GM10266 (cell line): Measurements from ENCODE around the gene TMED5.

ENCODE experiments used
- DNase-seq: peaks from one replicate; pipeline ENCODE4 v3.0.0; 2012; ENCODE audit errors: extremely low spot score
- CTCF ChIP-seq: IDR thresholded peaks from 2 replicates; pipeline ENCODE4 v1.5.1; 2012; ENCODE audit warnings: mild to moderate bottlenecking, low read depth; ENCODE audit not compliant: control insufficient read depth, insufficient read depth; ENCODE audit errors: missing control alignments

TMED5 gene

DNA sequence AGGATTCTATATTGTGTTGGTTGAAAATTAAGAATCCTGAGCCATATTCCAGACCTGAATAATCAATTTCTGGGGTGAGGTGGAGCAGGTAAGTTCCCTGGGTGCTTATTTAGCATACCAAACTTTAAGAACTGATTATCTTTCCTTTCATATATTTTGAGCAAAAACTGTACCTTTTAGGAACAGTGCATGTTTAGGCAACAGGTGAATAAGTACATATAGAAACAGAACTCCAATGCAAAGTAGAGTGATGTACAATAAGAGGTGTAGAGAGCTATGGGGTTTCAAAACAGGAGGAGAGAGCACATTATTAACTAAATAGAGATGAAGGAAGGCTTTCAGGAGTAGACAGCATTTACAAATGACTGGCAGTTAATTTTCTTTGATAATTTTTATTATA, 28.7 kb downstream of the TMED5 start:
- no peak for TF ChIP-seq CTCF
- no peak for DNase-seq

GRCh38 chr1:93150729-93151128, 29.5 kb downstream of the TMED5 start:
- no peak for DNase-seq
- TF ChIP-seq CTCF = no peak

DNA sequence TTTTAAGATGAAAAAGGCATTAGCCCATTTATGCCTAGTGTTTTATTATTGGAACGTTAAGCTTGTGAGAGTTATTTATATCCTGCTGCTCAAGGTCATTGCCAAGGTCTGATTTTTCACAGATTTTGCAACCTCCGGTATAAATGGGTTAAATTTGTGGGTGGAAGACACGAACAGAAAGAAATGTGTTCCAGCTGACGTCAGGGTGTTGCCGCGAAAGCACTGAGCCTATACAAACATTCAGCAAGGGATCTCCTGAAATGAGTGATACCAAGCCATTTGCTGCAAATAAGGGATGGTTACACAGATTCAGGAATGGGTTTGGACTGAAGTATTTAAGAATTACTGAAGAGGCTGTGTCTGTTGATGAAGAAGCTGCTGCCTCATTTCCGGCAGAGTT, 32.2 kb downstream of the TMED5 start:
- no peak for TF ChIP-seq CTCF
- no peak for DNase-seq

GRCh38 chr1:93143769-93144168, 36.4 kb downstream of the TMED5 start:
- TF ChIP-seq CTCF = no peak
- DNase-seq = no peak

DNA sequence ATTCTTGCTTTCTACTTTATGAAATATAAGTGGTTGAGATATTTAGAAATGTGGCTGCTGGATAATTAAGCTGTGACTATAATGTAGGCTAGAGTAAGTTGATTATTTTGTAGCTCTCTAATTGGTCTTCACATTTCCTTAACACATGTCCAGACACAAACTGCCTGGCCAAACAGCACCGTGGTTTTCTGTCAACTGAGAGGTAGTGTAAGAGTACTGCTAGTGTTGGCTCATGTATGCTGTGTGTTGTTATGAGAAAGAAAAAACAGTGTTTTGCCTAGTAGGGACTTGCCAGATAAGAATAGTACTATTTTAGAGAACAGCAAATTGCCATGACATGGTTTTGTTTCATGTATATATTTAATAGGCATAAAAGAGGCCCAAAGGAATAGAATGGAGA, 37.1 kb downstream of the TMED5 start:
- no peak for TF ChIP-seq CTCF

GRCh38 chr1:93142161-93142560, 38.1 kb downstream of the TMED5 start:
- no peak for TF ChIP-seq CTCF
- DNase-seq = no peak

More for the DNA sequence above, 37.1 kb downstream of the TMED5 start:
- no peak for DNase-seq

DNA sequence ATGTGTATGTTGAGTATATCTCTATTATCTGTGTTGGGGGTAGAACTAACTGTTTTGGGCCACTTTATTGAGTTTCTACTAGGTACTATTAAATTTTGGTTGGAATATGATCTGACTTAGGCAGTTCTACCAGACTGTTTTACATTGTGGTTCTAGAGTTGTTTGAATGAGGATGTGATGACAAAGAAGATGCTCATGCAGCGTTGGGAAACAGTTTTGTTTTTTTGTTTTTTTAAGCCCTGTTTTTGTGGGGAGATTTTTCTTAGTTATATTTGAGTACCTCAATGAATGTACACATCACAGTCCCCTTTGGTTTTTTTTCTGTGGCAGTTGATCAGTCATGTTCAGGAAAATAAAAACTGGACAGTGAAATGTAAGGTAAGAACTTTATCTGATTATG, 40.1 kb downstream of the TMED5 start:
- DNase-seq = no peak
- no peak for TF ChIP-seq CTCF
